Right ventricle myocardium superior (tissue), 1 donor: ENCODE results near the gene C2orf78. TPM values are rescaled to one million over a fixed set of nuclear protein-coding genes. Genes with fewer than 3 reads are reported as not detected.

Source experiments
- ATAC-seq: fragments of 200-7000 bp; cut with Tn5 transposase; one replicate; pipeline ENCODE4 v1.9.1; 2020; ENCODE audit warnings: mild to moderate bottlenecking; ENCODE audit not compliant: poor library complexity
- DNase-seq: peaks from one replicate; pipeline ENCODE4 v3.0.0-alpha.2; 2020
- intact Hi-C: fragments of 100-400 bp; cut with DNase I; formaldehyde crosslinking; loops from one replicate; pipeline ENCODE4 v1.11.2; 2022
- total RNA-seq: library from RNA; stranded (reverse); fragmentation: NEBNext Ultra II Directional; extraction: Animal tissue kit (Norgen Biotek cat#: 25700); gene quantifications from one replicate; pipeline ENCODE4 v1.2.1, GENCODE V29; 2021
- donor health status: DM: no; HTN: yes; CAD: no; lungs with severe emphysema.

The C2orf78 gene
- total RNA-seq, 1 donor from 2014 or later: not detected

GRCh38 chr2:73827660-73828388, 43.8 kb downstream of the C2orf78 start:
- DNase-seq: no peak
- intact Hi-C loops: loop anchor here (10.0 kb wide), 4 partner anchors 317 to 757 kb away; partner anchors contain the start of gene BOLA3
- ATAC-seq: no peak

GRCh38 chr2:73828389-73828817, 44.4 kb downstream of the C2orf78 start:
- intact Hi-C loops: loop anchor here (10.0 kb wide), 4 partner anchors 316 to 756 kb away; partner anchors contain the start of gene BOLA3
- ATAC-seq (no peak), DNase-seq (no peak)

- ATAC-seq (peak; percentile 99), DNase-seq (peak; percentile 98)
- intact Hi-C loops: loop anchor here (10.0 kb wide), 4 partner anchors 316 to 756 kb away; partner anchors contain the start of gene BOLA3
These were observed 45.0 kb downstream of the C2orf78 start, which contains the start of gene STAMBP for GRCh38 chr2:73828818-73829570. Gene STAMBP, plus strand, starts transcription at chr2:73828961. Its CDS starts 1,896 bp downstream, at chr2:73830857.

DNA sequence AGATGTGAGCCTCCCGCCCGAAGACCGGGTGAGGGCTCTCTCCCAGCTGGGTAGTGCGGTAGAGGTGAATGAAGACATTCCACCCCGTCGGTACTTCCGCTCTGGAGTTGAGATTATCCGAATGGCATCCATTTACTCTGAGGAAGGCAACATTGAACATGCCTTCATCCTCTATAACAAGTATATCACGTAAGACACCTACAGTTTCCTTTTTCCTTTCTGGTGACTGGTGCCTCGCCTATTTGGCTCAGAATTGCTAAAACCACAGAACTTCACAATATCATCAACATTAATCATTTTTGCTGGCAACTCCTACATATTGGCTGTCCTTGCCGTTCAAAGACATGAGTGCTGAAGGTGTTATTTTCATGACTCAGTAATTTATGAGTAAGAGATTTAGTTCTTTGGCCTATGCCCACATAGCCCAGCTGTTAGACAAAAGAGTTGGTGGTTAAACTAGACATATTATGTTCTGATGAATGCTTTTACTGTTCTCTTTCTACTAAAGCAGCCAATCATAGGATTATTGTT, 47.0 kb downstream of the C2orf78 start:
- DNase-seq (no peak), ATAC-seq (no peak)
- intact Hi-C loops: no loop called here

- DNase-seq (no peak), ATAC-seq (no peak)
- intact Hi-C loops: no loop called here
These were observed 48.9 kb downstream of the C2orf78 start for GRCh38 chr2:73832930-73833329.

DNA sequence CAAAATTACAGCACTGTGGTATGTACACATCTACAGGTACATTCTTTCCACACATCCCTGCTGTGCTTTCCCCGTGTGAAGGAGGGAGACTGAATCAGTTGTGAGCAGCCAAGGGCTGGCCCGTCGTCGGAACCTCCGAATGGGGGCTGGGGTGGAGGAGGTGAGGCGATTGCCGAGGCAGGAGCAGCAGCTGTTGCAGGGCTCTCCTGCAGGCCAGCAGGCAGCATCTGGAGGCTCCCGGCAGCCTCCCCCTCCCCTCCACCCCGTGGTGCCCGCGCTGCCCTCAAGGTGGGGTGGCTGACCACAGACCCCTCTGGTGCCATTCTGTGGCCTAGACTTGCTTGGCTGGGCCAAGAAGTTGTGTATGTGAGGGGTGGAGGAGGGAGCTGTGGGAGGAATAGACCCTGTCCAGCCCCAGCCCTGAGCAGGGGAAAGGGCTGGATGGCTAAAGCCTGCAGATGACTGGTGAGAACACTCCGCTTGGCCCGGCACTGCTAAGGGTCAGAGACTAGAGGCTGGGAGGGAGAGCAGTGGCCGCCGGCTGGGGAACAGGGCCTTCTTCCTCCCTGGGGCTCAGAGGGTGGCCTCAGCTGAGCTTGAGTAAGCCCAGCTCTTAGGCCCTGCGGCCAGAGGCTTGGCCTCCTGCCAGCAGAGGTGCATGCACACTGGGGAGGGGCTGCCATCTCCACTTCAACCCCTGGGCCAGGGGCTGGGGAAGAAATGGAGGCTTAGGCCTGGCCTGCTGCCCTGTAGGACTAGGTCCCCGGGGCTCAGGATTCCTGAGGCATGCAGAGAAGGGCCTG, 52.4 kb downstream of the C2orf78 start:
- intact Hi-C loops: no loop called here
- ATAC-seq (peak; percentile 19), DNase-seq (no peak)

- intact Hi-C loops: no loop called here
- DNase-seq: no peak
- ATAC-seq: peak; percentile 46
These were observed 54.0 kb downstream of the C2orf78 start for GRCh38 chr2:73837847-73838585.

DNA sequence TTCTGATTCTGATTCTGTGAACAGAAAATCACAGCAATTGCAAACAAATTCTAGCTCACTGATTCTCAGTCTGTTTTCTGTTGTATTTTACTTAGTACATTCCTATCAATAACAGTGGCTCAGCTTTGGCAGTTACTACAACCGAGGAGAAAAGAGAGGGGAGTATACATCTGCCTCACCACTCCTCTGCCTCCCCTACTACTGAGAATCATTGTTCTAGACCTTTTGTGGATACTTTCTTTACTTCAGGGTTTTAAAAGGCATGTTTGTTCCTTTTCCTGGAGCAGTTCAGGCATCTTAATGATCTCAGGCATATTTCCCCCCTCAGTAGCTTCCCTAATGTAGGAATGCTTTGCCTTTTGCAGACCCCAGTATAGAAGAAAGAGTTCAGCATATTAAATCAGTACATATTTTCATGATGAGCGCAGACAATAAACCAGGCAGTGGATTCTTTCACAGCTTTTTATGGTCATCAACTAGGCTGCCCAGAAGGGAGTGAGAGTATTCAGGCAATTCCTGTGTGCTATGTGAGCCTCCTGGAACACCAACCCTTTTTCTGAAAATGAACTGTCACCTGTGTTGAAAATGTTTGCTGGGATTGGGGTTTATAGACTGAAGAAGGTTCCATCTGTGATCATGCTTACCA, 55.0 kb downstream of the C2orf78 start:
- DNase-seq: no peak
- no peak for ATAC-seq
- intact Hi-C loops: no loop called here

DNA sequence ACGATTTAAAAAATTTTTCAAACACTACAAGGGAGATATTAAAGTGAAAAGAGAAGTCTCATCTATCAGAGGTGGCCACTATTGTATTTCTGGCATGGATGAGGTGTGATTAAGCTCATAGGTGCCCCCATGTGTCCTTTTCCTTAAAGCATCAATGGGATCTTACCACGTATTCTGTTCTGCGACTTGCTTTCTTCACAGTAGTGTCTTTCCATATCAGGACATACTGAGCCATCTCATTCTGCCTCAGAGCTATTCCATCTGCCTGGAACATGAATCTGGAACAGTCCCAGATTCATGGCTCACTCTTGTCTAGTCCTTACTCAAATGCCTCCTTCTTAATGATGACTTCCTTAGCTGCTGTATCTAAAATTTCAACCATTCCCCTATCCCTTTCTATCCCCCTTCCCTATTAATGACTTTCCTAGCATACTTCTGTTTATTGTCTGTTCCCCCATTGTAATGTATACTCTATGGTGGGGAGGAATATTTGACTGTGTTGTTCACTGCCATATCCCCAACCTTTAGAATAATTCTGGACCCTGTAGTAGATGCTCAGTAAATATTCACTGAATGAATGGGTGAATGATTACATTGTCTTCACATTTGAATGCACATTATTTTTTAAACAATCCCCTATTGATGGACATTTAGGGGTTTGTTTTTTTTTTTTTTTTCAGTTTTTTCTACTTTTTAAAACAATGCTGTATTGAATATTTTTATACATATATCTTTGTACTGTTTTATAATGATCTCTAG, 55.8 kb downstream of the C2orf78 start:
- DNase-seq: no peak
- intact Hi-C loops: loop anchor here (10.0 kb wide), 1 partner anchor 165 kb away; no protein-coding TSS in a partner anchor
- ATAC-seq: no peak

DNA sequence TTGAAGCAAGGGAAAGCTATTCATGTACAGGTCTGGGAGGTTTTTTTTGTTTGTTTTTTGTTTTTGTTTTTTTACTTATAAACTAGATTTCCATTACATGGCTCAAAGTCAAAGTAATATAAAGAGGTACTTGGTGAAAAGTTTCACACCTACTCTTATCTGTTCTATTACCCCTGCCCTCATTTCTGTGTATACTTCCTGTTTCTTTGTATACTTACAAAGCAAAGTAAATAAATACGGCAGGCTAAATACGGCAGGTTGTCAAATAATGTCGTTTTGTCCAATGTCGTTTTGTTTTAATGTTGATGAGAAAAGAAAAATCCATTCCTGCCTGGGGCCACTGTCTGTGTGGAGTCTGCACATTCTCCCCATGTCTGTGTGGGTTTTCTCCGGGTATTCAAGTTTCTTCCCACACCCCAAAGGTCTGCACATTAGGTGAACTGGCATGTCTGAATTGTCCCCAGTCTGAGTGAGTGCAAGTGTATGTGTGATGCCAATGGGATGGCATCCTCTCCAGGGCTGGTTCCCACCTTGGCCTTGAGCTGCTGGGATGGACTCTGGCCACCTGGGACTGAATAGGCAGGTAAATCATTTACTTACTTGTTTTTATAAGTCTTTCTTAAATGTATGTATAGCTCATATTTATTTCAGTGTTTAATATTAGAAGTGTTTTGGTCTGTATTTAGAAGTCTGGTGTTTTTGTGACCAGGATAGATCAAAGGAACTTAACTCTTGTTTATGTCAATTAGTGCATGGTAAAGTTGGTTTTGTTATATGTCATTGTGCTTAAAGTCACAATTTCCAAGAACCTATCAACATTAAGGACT, 58.1 kb downstream of the C2orf78 start:
- DNase-seq: no peak
- ATAC-seq: no peak
- intact Hi-C loops: loop anchor here (10.0 kb wide), 1 partner anchor 167 kb away; no protein-coding TSS in a partner anchor

GRCh38 chr2:73842739-73843019, 58.7 kb downstream of the C2orf78 start:
- ATAC-seq: no peak
- DNase-seq: no peak
- intact Hi-C loops: loop anchor here (10.0 kb wide), 1 partner anchor 168 kb away; no protein-coding TSS in a partner anchor

GRCh38 chr2:73844087-73844486, 60.1 kb downstream of the C2orf78 start:
- DNase-seq (no peak), ATAC-seq (no peak)
- intact Hi-C loops: loop anchor here (10.0 kb wide), 1 partner anchor 169 kb away; no protein-coding TSS in a partner anchor

DNA sequence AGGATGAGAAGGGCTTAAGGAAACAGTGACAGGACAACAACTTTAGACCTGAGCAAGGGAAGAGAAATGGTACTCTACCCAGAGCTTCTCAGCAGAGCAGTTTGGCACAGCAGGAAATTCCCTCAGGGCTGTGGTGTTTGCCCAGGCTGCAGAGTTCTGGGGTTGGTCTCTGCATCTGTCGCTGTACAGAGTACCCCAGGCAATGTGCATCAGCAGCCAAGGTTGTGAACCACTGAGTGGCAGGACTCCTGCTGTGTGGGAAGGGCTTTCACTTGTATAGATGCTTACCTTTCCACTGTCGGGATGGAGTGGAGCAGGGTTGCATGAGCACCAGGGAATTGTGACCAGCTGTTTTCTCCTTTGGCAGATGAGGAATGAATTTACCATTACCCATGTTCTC, 66.0 kb downstream of the C2orf78 start:
- DNase-seq (no peak), ATAC-seq (no peak)
- intact Hi-C loops: no loop called here

DNA sequence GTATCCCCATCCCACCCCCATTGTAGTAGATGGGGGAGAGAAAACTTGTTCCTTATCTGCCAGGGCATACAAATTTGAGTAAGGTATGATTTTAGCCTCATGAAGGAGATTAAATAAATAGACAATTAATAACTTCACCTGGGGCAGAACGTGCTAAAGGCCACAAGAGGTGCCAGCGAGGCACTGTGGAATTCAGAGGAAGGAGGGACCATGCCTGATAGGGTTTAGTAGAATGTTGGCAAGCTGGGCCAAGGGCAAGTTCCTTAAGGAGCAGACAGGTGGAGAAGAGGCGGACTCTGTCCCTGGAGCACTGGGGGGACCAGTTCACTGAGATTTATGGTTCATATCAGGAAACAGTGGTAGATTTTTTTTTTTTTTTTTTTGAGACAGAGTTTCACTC, 67.3 kb downstream of the C2orf78 start:
- ATAC-seq: no peak
- intact Hi-C loops: no loop called here
- DNase-seq: no peak

GRCh38 chr2:73852020-73852419, 68.0 kb downstream of the C2orf78 start:
- no peak for ATAC-seq
- intact Hi-C loops: no loop called here
- DNase-seq: no peak

DNA sequence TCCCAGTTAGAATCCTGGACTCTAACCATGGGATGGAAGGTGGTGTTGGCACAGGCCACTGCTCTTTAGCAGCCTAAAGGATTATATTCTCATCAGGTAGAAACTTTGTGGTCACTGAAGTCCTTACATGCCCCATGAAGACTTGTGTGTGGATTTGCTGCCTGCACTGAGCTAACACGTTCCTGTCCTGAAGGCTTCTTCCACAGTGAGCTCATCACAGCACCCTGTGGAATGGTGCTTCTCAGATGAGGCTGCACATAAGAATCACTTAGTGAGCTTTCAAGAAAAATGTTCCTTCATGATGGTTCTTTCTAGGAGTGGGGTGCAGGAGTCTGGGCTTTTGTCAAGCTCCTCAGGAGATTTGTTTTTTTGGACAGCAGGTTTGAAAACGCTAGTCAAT, 71.5 kb downstream of the C2orf78 start:
- ATAC-seq: no peak
- no peak for DNase-seq
- intact Hi-C loops: no loop called here
